Naive thymus-derived CD8-positive, alpha-beta T cell (primary cell): ENCODE data around the gene TPPP2. TPM values are rescaled to one million over a fixed set of nuclear protein-coding genes. Genes with fewer than 3 reads are reported as not detected.

Experiments
- ATAC-seq, 2 donors: fragments of 150-1000 bp; cut with Tn5 transposase in 1 of 2; sonication (Bioruptor Pico), chemical (Tn5 transposase) in 1 of 2; 1 replicate in 1 of 2; 2 replicates in 1 of 2; pipeline ENCODE4 v1.10.0; 2021; ENCODE audit warnings: mild to moderate bottlenecking in 2 of 2, moderate library complexity in 2 of 2
- POLR2A ChIA-PET: fragments of 350-600 bp; sonication (Branson Sonifier 250); formaldehyde crosslinking; loops from one replicate; lab custom pipeline; 2021; ENCODE audit warnings: antibody characterized with exemption; lab: Charles Lee
- DNase-seq, 10 donors: peaks; one replicate each; pipeline versions ENCODE4 v3.0.0 to v3.0.0-alpha.2; 2020 to 2022
- H3K27ac Mint-ChIP-seq, 10 donors: one replicate each; pipeline ENCODE4 v1.8.0; 2020 to 2022; ENCODE audit warnings: mild to moderate bottlenecking in 10 of 10, mixed read lengths in 10 of 10, moderate library complexity in 4 of 10, inconsistent platforms in 1 of 10
- H3K27me3 Mint-ChIP-seq, 5 donors: one replicate each; pipeline ENCODE4 v1.8.0; 2021 to 2022; ENCODE audit warnings: mixed read lengths in 5 of 5
- H3K36me3 Mint-ChIP-seq, 3 donors: one replicate each; pipeline ENCODE4 v1.8.0; 2020 to 2022; ENCODE audit warnings: mixed read lengths in 3 of 3, mild to moderate bottlenecking in 2 of 3, inconsistent platforms in 1 of 3
- H3K4me1 Mint-ChIP-seq, 4 donors: one replicate each; pipeline ENCODE4 v1.8.0; 2021 to 2022; ENCODE audit warnings: mixed read lengths in 4 of 4
- H3K4me3 Mint-ChIP-seq, 10 donors: one replicate each; pipeline ENCODE4 v1.8.0; 2020 to 2022; ENCODE audit warnings: mild to moderate bottlenecking in 10 of 10, mixed read lengths in 10 of 10, moderate library complexity in 6 of 10, inconsistent platforms in 1 of 10
- H3K9me3 Mint-ChIP-seq, 9 donors: one replicate each; pipeline ENCODE4 v1.8.0; 2020 to 2022; ENCODE audit warnings: mixed read lengths in 9 of 9, mild to moderate bottlenecking in 3 of 9, inconsistent platforms in 1 of 9, moderate library complexity in 1 of 9
- polyA plus RNA-seq, 3 donors: library from polyadenylated mRNA; unstranded; fragments of 300-500 nt; fragmentation: Illumina TruSeq; gene quantifications; one replicate each; pipeline ENCODE4 v1.2.3, GENCODE V29; 2021
- total RNA-seq, 8 experiments: library from RNA in 2 of 8; stranded (reverse) in 2 of 8; gene quantifications; one replicate each; pipeline ENCODE4 v1.2.3 and lab custom pipeline; 2021 to 2026

Gene TPPP2
- total and polyA plus RNA-seq, 5 experiments from 2014 or later: not detected

GRCh38 chr14:21055432-21056117 is 25.6 kb downstream of the TPPP2 start:
- Mint-ChIP-seq H3K36me3 (no peaks in the 10 kb centered on the region), H3K27me3 (peaks cover 3 to 11% (median 11%) of the 10 kb centered on the region in 5 donors), H3K27ac (no peak overlapping the region), H3K9me3 (no peaks in the 10 kb centered on the region), H3K4me1 (no peaks in the 10 kb centered on the region), H3K4me3 (no peak overlapping the region)
- DNase-seq: no peak
- ATAC-seq: no peak
- POLR2A ChIA-PET: no interaction called here

GRCh38 chr14:21056520-21057163 is 26.6 kb downstream of the TPPP2 start:
- Mint-ChIP-seq H3K4me3 (no peak overlapping the region), H3K27ac (no peak overlapping the region), H3K4me1 (no peaks in the 10 kb centered on the region), H3K27me3 (peaks cover 7 to 20% (median 14%) of the 10 kb centered on the region in 5 donors), H3K36me3 (no peaks in the 10 kb centered on the region), H3K9me3 (no peaks in the 10 kb centered on the region)
- DNase-seq (no peak), ATAC-seq (no peak)
- POLR2A ChIA-PET: no interaction called here

GRCh38 chr14:21057803-21058675 is 28.0 kb downstream of the TPPP2 start, which contains the start of gene RNASE8:
TSS of gene RNASE8 (plus strand) at chr14:21057822. CDS start at chr14:21057893, 71 bp downstream.
- Mint-ChIP-seq H3K9me3 (no peaks in the 10 kb centered on the region), H3K4me3 (no peak within 1 kb of the TSS), H3K27ac (peak within 1 kb of the TSS in 1 of 10 donors; percentile 33), H3K36me3 (no peaks in the 10 kb centered on the region), H3K4me1 (no peaks in the 10 kb centered on the region), H3K27me3 (peaks cover 11 to 30% (median 22%) of the 10 kb centered on the region in 5 donors)
- DNase-seq: no peak
- POLR2A ChIA-PET: interaction anchor here (1.1 kb wide), 1 partner anchor 10 kb away, joined by 3 read pairs; no protein-coding TSS in a partner anchor
- no peak for ATAC-seq

- Mint-ChIP-seq H3K27ac (no peak overlapping the region), H3K4me3 (no peak overlapping the region), H3K9me3 (no peaks in the 10 kb centered on the region), H3K36me3 (no peaks in the 10 kb centered on the region), H3K27me3 (peaks cover 17 to 39% (median 29%) of the 10 kb centered on the region in 5 donors), H3K4me1 (no peaks in the 10 kb centered on the region)
- no peak for DNase-seq
- no peak for ATAC-seq
- POLR2A ChIA-PET: no interaction called here
Observed at GRCh38 chr14:21058903-21059302, 28.9 kb downstream of the TPPP2 start.

- Mint-ChIP-seq H3K27me3 (peaks cover 19 to 45% (median 33%) of the 10 kb centered on the region in 5 donors), H3K27ac (peak overlapping the region in 1 of 10 donors; percentile 13), H3K36me3 (no peaks in the 10 kb centered on the region), H3K4me1 (no peaks in the 10 kb centered on the region), H3K4me3 (no peak overlapping the region), H3K9me3 (no peaks in the 10 kb centered on the region)
- POLR2A ChIA-PET: no interaction called here
- ATAC-seq (no peak), DNase-seq (no peak)
Observed at GRCh38 chr14:21059842-21060613, 30.0 kb downstream of the TPPP2 start.

GRCh38 chr14:21060614-21061346 is 30.8 kb downstream of the TPPP2 start:
- peaks cover 25 to 53% (median 40%) of the 10 kb centered on the region in 5 donors for H3K27me3 Mint-ChIP-seq
- no peak overlapping the region for H3K4me3 Mint-ChIP-seq
- H3K36me3 Mint-ChIP-seq: no peaks in the 10 kb centered on the region
- no peak for ATAC-seq
- no peaks in the 10 kb centered on the region for H3K9me3 Mint-ChIP-seq
- no peak for DNase-seq
- POLR2A ChIA-PET: no interaction called here
- H3K27ac Mint-ChIP-seq: peak overlapping the region in 1 of 10 donors; percentile 13
- H3K4me1 Mint-ChIP-seq: no peaks in the 10 kb centered on the region

GRCh38 chr14:21061347-21061668 is 31.3 kb downstream of the TPPP2 start:
- H3K27ac Mint-ChIP-seq: peak overlapping the region in 1 of 10 donors; percentile 67
- no peak overlapping the region for H3K4me3 Mint-ChIP-seq
- peaks cover 27 to 58% (median 45%) of the 10 kb centered on the region in 5 donors for H3K27me3 Mint-ChIP-seq
- H3K4me1 Mint-ChIP-seq: no peaks in the 10 kb centered on the region
- ATAC-seq (no peak), DNase-seq (no peak)
- POLR2A ChIA-PET: no interaction called here
- H3K9me3 Mint-ChIP-seq: no peaks in the 10 kb centered on the region
- H3K36me3 Mint-ChIP-seq: no peaks in the 10 kb centered on the region

- no peak overlapping the region for H3K4me3 Mint-ChIP-seq
- no peak overlapping the region for H3K27ac Mint-ChIP-seq
- DNase-seq (no peak), ATAC-seq (no peak)
- H3K4me1 Mint-ChIP-seq: peaks cover 1 to 3% (median 2%) of the 10 kb centered on the region in 4 donors
- POLR2A ChIA-PET: no interaction called here
- H3K36me3 Mint-ChIP-seq: no peaks in the 10 kb centered on the region
- peaks cover 35 to 80% (median 57%) of the 10 kb centered on the region in 5 donors for H3K27me3 Mint-ChIP-seq
- H3K9me3 Mint-ChIP-seq: no peaks in the 10 kb centered on the region
Observed at GRCh38 chr14:21063479-21063878, 33.5 kb downstream of the TPPP2 start.

GRCh38 chr14:21066882-21067502 is 37.0 kb downstream of the TPPP2 start:
- no peaks in the 10 kb centered on the region for H3K9me3 Mint-ChIP-seq
- no peaks in the 10 kb centered on the region for H3K36me3 Mint-ChIP-seq
- peak in 2 of 10 donors; percentile 22 to 23 for DNase-seq
- H3K4me3 Mint-ChIP-seq: no peak overlapping the region
- peaks cover 20 to 34% (median 32%) of the 10 kb centered on the region in 4 donors for H3K4me1 Mint-ChIP-seq
- no peak for ATAC-seq
- no peak overlapping the region for H3K27ac Mint-ChIP-seq
- POLR2A ChIA-PET: interaction anchor here (0.6 to 2.6 kb wide), 3 partner anchors 21 to 149 kb away, joined by 3 to 10 read pairs (median 4); no protein-coding TSS in a partner anchor
- peaks cover 37 to 94% (median 64%) of the 10 kb centered on the region in 5 donors for H3K27me3 Mint-ChIP-seq

GRCh38 chr14:21068521-21069387 is 38.7 kb downstream of the TPPP2 start:
- POLR2A ChIA-PET: interaction anchor here (0.5 to 1.5 kb wide), 4 partner anchors 24 to 414 kb away, joined by 3 to 13 read pairs (median 4); partner anchors contain the start of gene ZNF219
- DNase-seq (peak; percentile 27 to 84 (median 58)), ATAC-seq (peak; percentile 63 to 65)
- Mint-ChIP-seq H3K4me3 (peak overlapping the region; percentile 76 to 88 (median 83)), H3K27me3 (peaks cover 44 to 94% (median 63%) of the 10 kb centered on the region in 5 donors), H3K9me3 (no peaks in the 10 kb centered on the region), H3K4me1 (peaks cover 20 to 39% (median 36%) of the 10 kb centered on the region in 4 donors), H3K36me3 (no peaks in the 10 kb centered on the region), H3K27ac (peak overlapping the region in 9 of 10 donors; percentile 11 to 95 (median 78))
